ENCODE results near the gene CD63. TPM values are rescaled to one million over a fixed set of nuclear protein-coding genes. Genes with fewer than 3 reads are reported as not detected.

CD63 gene
- total and polyA plus RNA-seq, 2 donors (not counting 1 experiment from before 2014, with no cell fraction given) = 2,890 to 3,424 TPM

GRCh38 chr12:55708695-55709233 lies 20.0 kb downstream of the CD63 start:
- H3K4me3 ChIP-seq (replicated peaks in 1 of 4; ENCODE audit: control extremely low read depth in 1 of 4, insufficient read depth in 1 of 4, low read depth in 3 of 4, low read length in 4 of 4) = peak overlapping the region in 2 of 4 experiments; percentile 52 to 70
- peak overlapping the region; percentile 31 for H2AFZ ChIP-seq (ENCODE audit: low read length)
- no peak overlapping the region for H3K9ac ChIP-seq (ENCODE audit: insufficient read depth, low read length)
- no peak overlapping the region for H3K27ac ChIP-seq (ENCODE audit: insufficient read depth, low read length)
- no peak for TF ChIP-seq EZH2 (IDR thresholded peaks at IDR 0.05; ENCODE audit: low read length, missing control alignments)
- TF ChIP-seq CTCF (conservative IDR thresholded peaks at IDR 0.05 in 1 of 2, IDR thresholded peaks at IDR 0.05 in 1 of 2; ENCODE audit: low read depth in 1 of 2, low read length in 2 of 2) = no peak
- no peak for DNase-seq (ENCODE audit: low read depth in 2 of 2)
- peaks cover 23% of the 10 kb centered on the region for H3K79me2 ChIP-seq (ENCODE audit: control insufficient read depth, insufficient read depth, low read length)
- no peaks in the 10 kb centered on the region for H3K36me3 ChIP-seq (ENCODE audit: control insufficient read depth, insufficient read depth, low read length)
- peaks cover 34% of the 10 kb centered on the region for H3K4me1 ChIP-seq (ENCODE audit: control insufficient read depth, extremely low read depth, insufficient read depth, low read length)
- no peaks in the 10 kb centered on the region for H4K20me1 ChIP-seq (ENCODE audit: control insufficient read depth, extremely low read depth, insufficient read depth, low read length)
- peak overlapping the region; percentile 72 for H3K4me2 ChIP-seq (ENCODE audit: extremely low read depth, insufficient read depth, low read length)
- H3K27me3 ChIP-seq (ENCODE audit: control insufficient read depth, insufficient read depth, low read length) = no peaks in the 10 kb centered on the region
- no peaks in the 10 kb centered on the region for H3K9me3 ChIP-seq (ENCODE audit: control insufficient read depth, insufficient read depth, low read depth, low read length)

- H3K36me3 ChIP-seq (ENCODE audit: control insufficient read depth, insufficient read depth, low read length) = no peaks in the 10 kb centered on the region
- H3K4me3 ChIP-seq (replicated peaks in 1 of 4; ENCODE audit: control extremely low read depth in 1 of 4, insufficient read depth in 1 of 4, low read depth in 3 of 4, low read length in 4 of 4) = peak within 1 kb of the TSS; percentile 55 to 70 (median 65)
- H3K9ac ChIP-seq (ENCODE audit: insufficient read depth, low read length) = peak within 1 kb of the TSS; percentile 59
- peaks cover 28% of the 10 kb centered on the region for H3K79me2 ChIP-seq (ENCODE audit: control insufficient read depth, insufficient read depth, low read length)
- no peak for TF ChIP-seq CTCF (conservative IDR thresholded peaks at IDR 0.05 in 1 of 2, IDR thresholded peaks at IDR 0.05 in 1 of 2; ENCODE audit: low read depth in 1 of 2, low read length in 2 of 2)
- no peak for TF ChIP-seq EZH2 (IDR thresholded peaks at IDR 0.05; ENCODE audit: low read length, missing control alignments)
- peak within 1 kb of the TSS; percentile 79 for H3K4me2 ChIP-seq (ENCODE audit: extremely low read depth, insufficient read depth, low read length)
- H4K20me1 ChIP-seq (ENCODE audit: control insufficient read depth, extremely low read depth, insufficient read depth, low read length) = no peaks in the 10 kb centered on the region
- H3K27ac ChIP-seq (ENCODE audit: insufficient read depth, low read length) = peak within 1 kb of the TSS; percentile 49
- no peaks in the 10 kb centered on the region for H3K27me3 ChIP-seq (ENCODE audit: control insufficient read depth, insufficient read depth, low read length)
- peak within 1 kb of the TSS; percentile 70 for H2AFZ ChIP-seq (ENCODE audit: low read length)
- no peaks in the 10 kb centered on the region for H3K9me3 ChIP-seq (ENCODE audit: control insufficient read depth, insufficient read depth, low read depth, low read length)
- peaks cover 34% of the 10 kb centered on the region for H3K4me1 ChIP-seq (ENCODE audit: control insufficient read depth, extremely low read depth, insufficient read depth, low read length)
- DNase-seq (ENCODE audit: low read depth in 2 of 2) = peak in 1 of 2 donors; percentile 54
These were observed 20.7 kb downstream of the CD63 start, which contains the start of gene ITGA7 for GRCh38 chr12:55707841-55708694. ITGA7 (minus strand) TSS chr12:55707904; CDS start chr12:55707682, 222 bp downstream.

- Histone ChIP-seq H3K79me2 (ENCODE audit: control insufficient read depth, insufficient read depth, low read length) (peaks cover 28% of the 10 kb centered on the region), H3K9me3 (ENCODE audit: control insufficient read depth, insufficient read depth, low read depth, low read length) (no peaks in the 10 kb centered on the region), H3K4me3 (replicated peaks in 1 of 4; ENCODE audit: control extremely low read depth in 1 of 4, insufficient read depth in 1 of 4, low read depth in 3 of 4, low read length in 4 of 4) (peak overlapping the region; percentile 55 to 70 (median 65)), H4K20me1 (ENCODE audit: control insufficient read depth, extremely low read depth, insufficient read depth, low read length) (no peaks in the 10 kb centered on the region), H2AFZ (ENCODE audit: low read length) (peak overlapping the region; percentile 52), H3K36me3 (ENCODE audit: control insufficient read depth, insufficient read depth, low read length) (no peaks in the 10 kb centered on the region), H3K4me1 (ENCODE audit: control insufficient read depth, extremely low read depth, insufficient read depth, low read length) (peaks cover 25% of the 10 kb centered on the region), H3K27me3 (ENCODE audit: control insufficient read depth, insufficient read depth, low read length) (no peaks in the 10 kb centered on the region), H3K4me2 (ENCODE audit: extremely low read depth, insufficient read depth, low read length) (peak overlapping the region; percentile 79), H3K27ac (ENCODE audit: insufficient read depth, low read length) (peak overlapping the region; percentile 49), H3K9ac (ENCODE audit: insufficient read depth, low read length) (peak overlapping the region; percentile 59)
- DNase-seq (ENCODE audit: low read depth in 2 of 2) = no peak
- no peak for TF ChIP-seq EZH2 (IDR thresholded peaks at IDR 0.05; ENCODE audit: low read length, missing control alignments)
These were observed 21.6 kb downstream of the CD63 start for GRCh38 chr12:55707219-55707671.
